Measurements from ENCODE around the gene SLC22A1. TPM values are rescaled to one million over a fixed set of nuclear protein-coding genes. Genes with fewer than 3 reads are reported as not detected.

Gene SLC22A1
- total RNA-seq, 1 experiment from 2014 or later, result 1.2 TPM

DNA sequence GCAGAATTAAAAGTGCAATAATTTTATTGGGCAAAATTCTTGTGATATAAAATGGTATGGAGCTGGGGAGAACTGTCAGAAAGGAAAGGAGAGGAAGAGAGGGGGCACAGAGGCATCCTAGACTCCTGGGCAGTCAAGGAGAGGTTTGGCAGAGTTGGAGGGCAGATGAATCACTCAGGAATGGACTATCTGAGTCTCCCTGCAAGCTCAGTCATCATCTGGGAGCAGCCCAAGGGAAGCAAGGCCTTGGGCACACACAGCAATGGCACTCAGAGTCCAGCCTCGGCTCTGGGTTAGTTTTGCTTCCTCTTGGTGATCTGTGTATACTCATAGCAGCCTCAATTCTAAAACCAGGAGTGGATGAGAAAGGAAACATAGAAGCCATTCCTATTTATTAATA lies 67.2 kb downstream of the SLC22A1 start:
- no peak for TF ChIP-seq HMGA2 (CRISPR knock-in tag; IDR thresholded peaks at IDR 0.05)
- TF ChIP-seq, protein P1, sequence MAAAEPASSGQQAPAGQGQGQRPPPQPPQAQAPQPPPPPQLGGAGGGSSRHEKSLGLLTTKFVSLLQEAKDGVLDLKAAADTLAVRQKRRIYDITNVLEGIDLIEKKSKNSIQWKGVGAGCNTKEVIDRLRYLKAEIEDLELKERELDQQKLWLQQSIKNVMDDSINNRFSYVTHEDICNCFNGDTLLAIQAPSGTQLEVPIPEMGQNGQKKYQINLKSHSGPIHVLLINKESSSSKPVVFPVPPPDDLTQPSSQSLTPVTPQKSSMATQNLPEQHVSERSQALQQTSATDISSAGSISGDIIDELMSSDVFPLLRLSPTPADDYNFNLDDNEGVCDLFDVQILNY (CRISPR knock-in tag; IDR thresholded peaks at IDR 0.05), result no peak
- no peak for TF ChIP-seq ZNF263 (CRISPR knock-in tag; IDR thresholded peaks at IDR 0.05; ENCODE audit: low read depth)
- TF ChIP-seq FOXP1 (CRISPR knock-in tag; IDR thresholded peaks at IDR 0.05; ENCODE audit: borderline replicate concordance), result no peak
- TF ChIP-seq SP1 (CRISPR knock-in tag; conservative IDR thresholded peaks at IDR 0.05), result no peak
- no peak for TF ChIP-seq ZNF317 (CRISPR knock-in tag; IDR thresholded peaks at IDR 0.05; ENCODE audit: borderline replicate concordance, low read depth)
- TF ChIP-seq ZNF423 (CRISPR knock-in tag; IDR thresholded peaks at IDR 0.05), result no peak
- TF ChIP-seq SOX15 (CRISPR knock-in tag; IDR thresholded peaks at IDR 0.05), result no peak
- no peak for TF ChIP-seq NR3C1 (CRISPR knock-in tag; conservative IDR thresholded peaks at IDR 0.05; ENCODE audit: low read depth)
- no peak for TF ChIP-seq ZNF671 (CRISPR knock-in tag; IDR thresholded peaks at IDR 0.05)
- TF ChIP-seq, protein P2, sequence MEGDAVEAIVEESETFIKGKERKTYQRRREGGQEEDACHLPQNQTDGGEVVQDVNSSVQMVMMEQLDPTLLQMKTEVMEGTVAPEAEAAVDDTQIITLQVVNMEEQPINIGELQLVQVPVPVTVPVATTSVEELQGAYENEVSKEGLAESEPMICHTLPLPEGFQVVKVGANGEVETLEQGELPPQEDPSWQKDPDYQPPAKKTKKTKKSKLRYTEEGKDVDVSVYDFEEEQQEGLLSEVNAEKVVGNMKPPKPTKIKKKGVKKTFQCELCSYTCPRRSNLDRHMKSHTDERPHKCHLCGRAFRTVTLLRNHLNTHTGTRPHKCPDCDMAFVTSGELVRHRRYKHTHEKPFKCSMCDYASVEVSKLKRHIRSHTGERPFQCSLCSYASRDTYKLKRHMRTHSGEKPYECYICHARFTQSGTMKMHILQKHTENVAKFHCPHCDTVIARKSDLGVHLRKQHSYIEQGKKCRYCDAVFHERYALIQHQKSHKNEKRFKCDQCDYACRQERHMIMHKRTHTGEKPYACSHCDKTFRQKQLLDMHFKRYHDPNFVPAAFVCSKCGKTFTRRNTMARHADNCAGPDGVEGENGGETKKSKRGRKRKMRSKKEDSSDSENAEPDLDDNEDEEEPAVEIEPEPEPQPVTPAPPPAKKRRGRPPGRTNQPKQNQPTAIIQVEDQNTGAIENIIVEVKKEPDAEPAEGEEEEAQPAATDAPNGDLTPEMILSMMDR (IDR thresholded peaks at IDR 0.05), result no peak
- TF ChIP-seq MXD4 (CRISPR knock-in tag; IDR thresholded peaks at IDR 0.05; ENCODE audit: borderline replicate concordance), result no peak
- no peak for TF ChIP-seq RORB (CRISPR knock-in tag; IDR thresholded peaks at IDR 0.05)
- no peak for TF ChIP-seq ZNF416 (CRISPR knock-in tag; IDR thresholded peaks at IDR 0.05)
- no peaks in the 10 kb centered on the region; the same call in none of the 2 replicates for H3K27me3 Mint-ChIP-seq (ENCODE audit: low read depth)
- no peak for ATAC-seq
- ChIA-PET CTCF (no interaction called here), POLR2A (no interaction called here)
- H3K27ac Mint-ChIP-seq, result no peak overlapping the region
- H3K36me3 Mint-ChIP-seq, result peaks cover 27% of the 10 kb centered on the region
- H3K4me3 Mint-ChIP-seq, result no peak overlapping the region
- no peak for DNase-seq (ENCODE audit: low spot score)
- H3K4me1 Mint-ChIP-seq, result no peaks in the 10 kb centered on the region
- peaks cover 33% of the 10 kb centered on the region for H3K9me3 Mint-ChIP-seq

DNA sequence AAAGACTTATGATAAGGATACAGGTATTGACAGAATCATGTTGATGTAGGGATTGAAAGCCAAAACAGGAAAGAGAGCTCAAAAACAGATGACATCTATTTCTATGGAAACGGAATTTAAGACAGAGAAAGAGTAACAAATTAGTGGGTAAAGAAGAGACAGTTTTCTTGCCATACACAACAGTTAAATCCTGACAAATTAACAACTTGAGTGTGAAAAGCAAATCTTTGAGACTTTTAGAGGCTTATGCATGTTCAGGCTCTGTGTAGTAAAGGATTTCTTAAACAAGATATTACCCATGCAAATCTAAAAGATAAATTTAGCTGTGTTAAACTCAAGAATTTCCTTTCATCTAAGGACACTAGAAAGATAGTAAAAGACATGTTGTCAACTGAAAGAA lies 68.5 kb downstream of the SLC22A1 start:
- ATAC-seq, result no peak
- H3K36me3 Mint-ChIP-seq, result peaks cover 38% of the 10 kb centered on the region
- ChIA-PET CTCF (no interaction called here), POLR2A (no interaction called here)
- no peaks in the 10 kb centered on the region; the same call in none of the 2 replicates for H3K27me3 Mint-ChIP-seq (ENCODE audit: low read depth)
- H3K4me1 Mint-ChIP-seq, result no peaks in the 10 kb centered on the region
- no peak for TF ChIP-seq ATF1 (CRISPR knock-in tag; IDR thresholded peaks at IDR 0.05)
- no peak for TF ChIP-seq EMX1 (CRISPR knock-in tag; IDR thresholded peaks at IDR 0.05)
- no peak for TF ChIP-seq NFYB (CRISPR knock-in tag; conservative IDR thresholded peaks at IDR 0.05; ENCODE audit: low read depth)
- TF ChIP-seq, protein P3, sequence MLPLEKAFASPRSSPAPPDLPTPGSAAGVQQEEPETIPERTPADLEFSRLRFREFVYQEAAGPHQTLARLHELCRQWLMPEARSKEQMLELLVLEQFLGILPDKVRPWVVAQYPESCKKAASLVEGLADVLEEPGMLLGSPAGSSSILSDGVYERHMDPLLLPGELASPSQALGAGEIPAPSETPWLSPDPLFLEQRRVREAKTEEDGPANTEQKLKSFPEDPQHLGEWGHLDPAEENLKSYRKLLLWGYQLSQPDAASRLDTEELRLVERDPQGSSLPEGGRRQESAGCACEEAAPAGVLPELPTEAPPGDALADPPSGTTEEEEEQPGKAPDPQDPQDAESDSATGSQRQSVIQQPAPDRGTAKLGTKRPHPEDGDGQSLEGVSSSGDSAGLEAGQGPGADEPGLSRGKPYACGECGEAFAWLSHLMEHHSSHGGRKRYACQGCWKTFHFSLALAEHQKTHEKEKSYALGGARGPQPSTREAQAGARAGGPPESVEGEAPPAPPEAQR (CRISPR knock-in tag; IDR thresholded peaks at IDR 0.05), result no peak
- TF ChIP-seq TEAD1 (CRISPR knock-in tag; IDR thresholded peaks at IDR 0.05), result no peak
- TF ChIP-seq ZNF423 (CRISPR knock-in tag; IDR thresholded peaks at IDR 0.05), result no peak
- no peak for TF ChIP-seq SMAD3 (CRISPR knock-in tag; IDR thresholded peaks at IDR 0.05; ENCODE audit: borderline replicate concordance)
- no peak for TF ChIP-seq ZNF416 (CRISPR knock-in tag; IDR thresholded peaks at IDR 0.05)
- no peak for TF ChIP-seq ZNF138 (CRISPR knock-in tag; conservative IDR thresholded peaks at IDR 0.05)
- TF ChIP-seq, protein P4, sequence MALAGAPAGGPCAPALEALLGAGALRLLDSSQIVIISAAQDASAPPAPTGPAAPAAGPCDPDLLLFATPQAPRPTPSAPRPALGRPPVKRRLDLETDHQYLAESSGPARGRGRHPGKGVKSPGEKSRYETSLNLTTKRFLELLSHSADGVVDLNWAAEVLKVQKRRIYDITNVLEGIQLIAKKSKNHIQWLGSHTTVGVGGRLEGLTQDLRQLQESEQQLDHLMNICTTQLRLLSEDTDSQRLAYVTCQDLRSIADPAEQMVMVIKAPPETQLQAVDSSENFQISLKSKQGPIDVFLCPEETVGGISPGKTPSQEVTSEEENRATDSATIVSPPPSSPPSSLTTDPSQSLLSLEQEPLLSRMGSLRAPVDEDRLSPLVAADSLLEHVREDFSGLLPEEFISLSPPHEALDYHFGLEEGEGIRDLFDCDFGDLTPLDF (CRISPR knock-in tag; IDR thresholded peaks at IDR 0.05), result no peak
- H3K27ac Mint-ChIP-seq, result no peak overlapping the region
- peaks cover 46% of the 10 kb centered on the region for H3K9me3 Mint-ChIP-seq
- no peak for DNase-seq (ENCODE audit: low spot score)
- no peak overlapping the region for H3K4me3 Mint-ChIP-seq
